GM12878 (cell line): ENCODE data around the gene PKNOX1. TPM values are rescaled to one million over a fixed set of nuclear protein-coding genes. Genes with fewer than 3 reads are reported as not detected.

ENCODE experiments used
- BMI1 ChIP-seq: fragments of 450-650 bp; IDR thresholded peaks from 2 replicates; pipeline ENCODE4 v1.6.1; 2016; ENCODE audit warnings: mild to moderate bottlenecking, moderate library complexity, borderline replicate concordance
- CREM ChIP-seq: IDR thresholded peaks from 2 replicates; pipeline ENCODE4 v1.6.1; 2014; ENCODE audit warnings: antibody characterized with exemption, low read depth
- CUX1 ChIP-seq: IDR thresholded peaks from 2 replicates; pipeline ENCODE4 v1.6.1; 2012; ENCODE audit warnings: improper control_type of control experiment, low read depth, low read length; ENCODE audit not compliant: insufficient replicate concordance
- IRF5 ChIP-seq: fragments of 450-650 bp; IDR thresholded peaks from 2 replicates; pipeline ENCODE4 v1.6.1; 2017; ENCODE audit warnings: borderline replicate concordance
- MEF2A ChIP-seq: IDR thresholded peaks from 2 replicates; pipeline ENCODE4 v1.6.1; 2011; ENCODE audit warnings: low read depth, mild to moderate bottlenecking, low read length, moderate library complexity; ENCODE audit not compliant: insufficient read depth
- POLR2AphosphoS5 ChIP-seq: IDR thresholded peaks from 2 replicates; pipeline ENCODE4 v1.6.1; 2011; ENCODE audit warnings: mild to moderate bottlenecking, low read length, inconsistent platforms
- TBL1XR1 ChIP-seq: IDR thresholded peaks from 2 replicates; pipeline ENCODE4 v1.6.1; 2012; ENCODE audit warnings: low read depth, low read length, improper control_type of control experiment
- TCF12 ChIP-seq: IDR thresholded peaks from 2 replicates; pipeline ENCODE4 v1.6.1; 2011; ENCODE audit warnings: low read depth, mild to moderate bottlenecking, low read length
- ZBTB40 ChIP-seq: fragments of 450-650 bp; IDR thresholded peaks from 2 replicates; pipeline ENCODE4 v1.6.1; 2016; ENCODE audit warnings: mild to moderate bottlenecking, moderate library complexity, borderline replicate concordance
- ZSCAN29 ChIP-seq: fragments of 450-650 bp; IDR thresholded peaks from 2 replicates; pipeline ENCODE4 v1.6.1; 2017; ENCODE audit warnings: mild to moderate bottlenecking, moderate library complexity
- polyA plus RNA-seq, 11 experiments: library from polyadenylated mRNA; depleted of rRNA in 4 of 11; unstranded in 6 of 11; stranded (reverse) in 5 of 11; fragments of >200 nt; fragmentation: Nextera tagmentation in 4 of 11; fragmentation: Illumina TruSeq in 1 of 11; extraction: Ambion mirVana in 4 of 11; extraction: Trizol in 1 of 11; gene quantifications; 1 replicate in 1 of 11; 2 replicates in 10 of 11; pipeline versions ENCODE4 v1.2.1 to v1.2.3, GENCODE V29; 2011 to 2016; ENCODE audit warnings: inconsistent platforms in 2 of 11, missing spikeins in 2 of 11, low read depth in 1 of 11
- total RNA-seq, 4 experiments: library from RNA; depleted of rRNA in 3 of 4; stranded (reverse); fragments of >200 nt in 3 of 4; fragmentation: Illumina TruSeq in 1 of 4; extraction: Trizol in 1 of 4; gene quantifications; 2 replicates each; pipeline versions ENCODE4 v1.2.1 to v1.2.3, GENCODE V29; 2013 to 2021

Gene PKNOX1
- total and polyA plus RNA-seq, 10 of the 15 experiments (the other 5 are each of a cell fraction or from before 2014, with no cell fraction given) = 6.9 to 23.7 (median 13.2) TPM

GRCh38 chr21:42941696-42942085 lies 32.7 kb upstream of the PKNOX1 start (continued):
- TF ChIP-seq CUX1 = no peak
- no peak for TF ChIP-seq POLR2AphosphoS5
- TF ChIP-seq IRF5 = no peak
- TF ChIP-seq TCF12 = no peak
- TF ChIP-seq CREM = no peak
- no peak for TF ChIP-seq BMI1
- TF ChIP-seq TBL1XR1 = no peak
- no peak for TF ChIP-seq ZBTB40
- TF ChIP-seq MEF2A = no peak
- TF ChIP-seq ZSCAN29 = no peak
